Rectal smooth muscle tissue (tissue), 1 donor: Measurements from ENCODE around the gene ZNF28.
"Not testable (repeated sequence)": the region's sequence is repeated elsewhere in the genome, so short reads cannot be mapped to it uniquely, and the experiment has no call there.

Source experiments
- H3K27ac ChIP-seq: one replicate; pipeline ENCODE4 v1.7.0; 2013; ENCODE audit warnings: low read depth, low read length, inconsistent platforms
- H3K27me3 ChIP-seq: one replicate; pipeline ENCODE4 v1.7.0; 2013; ENCODE audit warnings: low read length; ENCODE audit not compliant: control insufficient read depth, insufficient read depth
- H3K36me3 ChIP-seq: one replicate; pipeline ENCODE4 v1.7.0; 2013; ENCODE audit warnings: low read length; ENCODE audit not compliant: control insufficient read depth, insufficient read depth
- H3K4me1 ChIP-seq: one replicate; pipeline ENCODE4 v1.7.0; 2013; ENCODE audit warnings: low read length; ENCODE audit not compliant: control insufficient read depth, insufficient read depth
- H3K4me3 ChIP-seq: one replicate; pipeline ENCODE4 v1.7.0; 2013; ENCODE audit warnings: low read length
- H3K9ac ChIP-seq: one replicate; pipeline ENCODE4 v1.7.0; 2013; ENCODE audit warnings: low read length

ZNF28 gene

GRCh38 chr19:52821204-52821960 is at the start of gene ZNF28:
ZNF28 (minus strand) TSS chr19:52821633; CDS start chr19:52817958, 3,675 bp downstream.
- H3K9ac ChIP-seq, result peak within 1 kb of the TSS; percentile 61
- not testable (repeated sequence) for H3K36me3 ChIP-seq, H3K27ac ChIP-seq, H3K4me1 ChIP-seq, H3K27me3 ChIP-seq
- H3K4me3 ChIP-seq, result peak within 1 kb of the TSS; percentile 61

GRCh38 chr19:52868031-52868430 is 46.6 kb upstream of the ZNF28 start:
- not testable (repeated sequence) for H3K36me3 ChIP-seq, H3K4me3 ChIP-seq, H3K4me1 ChIP-seq, H3K27me3 ChIP-seq, H3K9ac ChIP-seq, H3K27ac ChIP-seq

GRCh38 chr19:52857378-52858191 is 36.2 kb upstream of the ZNF28 start, which contains the start of gene ZNF468:
ZNF468 (minus strand) TSS chr19:52857619; CDS start chr19:52854272, 3,347 bp downstream.
- not testable (repeated sequence) for H3K27ac ChIP-seq, H3K36me3 ChIP-seq, H3K27me3 ChIP-seq, H3K4me1 ChIP-seq
- Histone ChIP-seq H3K9ac (peak within 1 kb of the TSS; percentile 77), H3K4me3 (peak within 1 kb of the TSS; percentile 91)

- not testable (repeated sequence) for H3K27ac ChIP-seq, H3K4me1 ChIP-seq, H3K27me3 ChIP-seq, H3K36me3 ChIP-seq
- H3K9ac ChIP-seq, result peak overlapping the region; percentile 77
- peak overlapping the region; percentile 91 for H3K4me3 ChIP-seq
These were observed 35.3 kb upstream of the ZNF28 start for GRCh38 chr19:52856540-52857377.

- not testable (repeated sequence) for H3K27me3 ChIP-seq, H3K9ac ChIP-seq, H3K4me1 ChIP-seq, H3K4me3 ChIP-seq, H3K27ac ChIP-seq
- H3K36me3 ChIP-seq, result peaks cover 45% of the 10 kb centered on the region
These were observed 25.9 kb upstream of the ZNF28 start for GRCh38 chr19:52847352-52847751.

- H3K4me3 ChIP-seq, H3K27ac ChIP-seq, H3K4me1 ChIP-seq, H3K9ac ChIP-seq, H3K27me3 ChIP-seq: not testable (repeated sequence)
- peaks cover 43% of the 10 kb centered on the region for H3K36me3 ChIP-seq
These were observed 19.5 kb upstream of the ZNF28 start for GRCh38 chr19:52840825-52841465.

GRCh38 chr19:52834289-52834688 is 12.9 kb upstream of the ZNF28 start:
- not testable (repeated sequence) for H3K27ac ChIP-seq, H3K36me3 ChIP-seq, H3K4me1 ChIP-seq, H3K4me3 ChIP-seq, H3K9ac ChIP-seq, H3K27me3 ChIP-seq

- not testable (repeated sequence) for H3K4me3 ChIP-seq, H3K36me3 ChIP-seq, H3K4me1 ChIP-seq, H3K9ac ChIP-seq, H3K27ac ChIP-seq, H3K27me3 ChIP-seq
These were observed 12.1 kb upstream of the ZNF28 start for GRCh38 chr19:52833541-52833940.

- not testable (repeated sequence) for H3K4me1 ChIP-seq, H3K9ac ChIP-seq, H3K27ac ChIP-seq, H3K27me3 ChIP-seq, H3K36me3 ChIP-seq, H3K4me3 ChIP-seq
These were observed 8.4 kb upstream of the ZNF28 start for GRCh38 chr19:52829866-52830265.

- no peak overlapping the region for H3K27ac ChIP-seq
- no peaks in the 10 kb centered on the region for H3K36me3 ChIP-seq
- no peak overlapping the region for H3K9ac ChIP-seq
- H3K4me1 ChIP-seq, result no peaks in the 10 kb centered on the region
- H3K27me3 ChIP-seq, result no peaks in the 10 kb centered on the region
- no peak overlapping the region for H3K4me3 ChIP-seq
These were observed 4.3 kb upstream of the ZNF28 start for GRCh38 chr19:52825765-52826164.

- H3K27me3 ChIP-seq, result no peaks in the 10 kb centered on the region
- H3K4me3 ChIP-seq, result no peak overlapping the region
- no peak overlapping the region for H3K27ac ChIP-seq
- H3K36me3 ChIP-seq, result no peaks in the 10 kb centered on the region
- no peak overlapping the region for H3K9ac ChIP-seq
- no peaks in the 10 kb centered on the region for H3K4me1 ChIP-seq
These were observed 2.2 kb upstream of the ZNF28 start for GRCh38 chr19:52823676-52824075.
